Neural cell (in vitro differentiated cells): ENCODE results near the gene SLC25A11. TPM values are rescaled to one million over a fixed set of nuclear protein-coding genes. Genes with fewer than 3 reads are reported as not detected.

Experiments
- H2AFZ ChIP-seq: fragments of 200-600, 300-800 bp; sonication (generic), shearing (Covaris generic); 2 replicates; pipeline ENCODE4 v1.6.0; 2014; ENCODE audit warnings: low read depth, mild to moderate bottlenecking, antibody characterized with exemption, low read length, moderate library complexity
- H3F3A ChIP-seq: fragments of 200-600 bp; shearing (Covaris generic); 2 replicates; pipeline ENCODE4 v1.6.1; 2016; ENCODE audit warnings: mild to moderate bottlenecking, moderate library complexity, mixed read lengths, antibody characterized with exemption, low read length; ENCODE audit not compliant: insufficient read depth, poor library complexity, severe bottlenecking
- H3K27ac ChIP-seq: fragments of 200-600, 300-800 bp; sonication (generic), shearing (Covaris generic); 2 replicates; pipeline ENCODE4 v1.5.1; 2014; ENCODE audit warnings: mild to moderate bottlenecking, low read length, moderate library complexity
- H3K27me3 ChIP-seq: fragments of 300-800, 200-600 bp; sonication (generic), shearing (Covaris generic); 2 replicates; pipeline ENCODE4 v1.6.0; 2014; ENCODE audit warnings: mild to moderate bottlenecking, low read depth, low read length, moderate library complexity; ENCODE audit not compliant: insufficient read depth
- H3K36me3 ChIP-seq: fragments of 300-800, 200-600 bp; sonication (generic), shearing (Covaris generic); 2 replicates; pipeline ENCODE4 v1.5.1; 2014; ENCODE audit warnings: mild to moderate bottlenecking, antibody characterized with exemption, low read length, moderate library complexity; ENCODE audit not compliant: insufficient read depth
- H3K4me2 ChIP-seq: fragments of 300-800, 200-600 bp; sonication (generic), shearing (Covaris generic); 2 replicates; pipeline ENCODE4 v1.6.0; 2014; ENCODE audit warnings: mild to moderate bottlenecking, low read length
- H3K4me3 ChIP-seq: fragments of 300-800, 200-600 bp; sonication (generic), shearing (Covaris generic); 2 replicates; pipeline ENCODE4 v1.5.1; 2014; ENCODE audit warnings: mild to moderate bottlenecking, low read length, moderate library complexity
- H3K79me2 ChIP-seq: fragments of 200-600 bp; shearing (Covaris generic); replicated peaks from 2 replicates; pipeline ENCODE4 v1.6.0; 2014; ENCODE audit warnings: mild to moderate bottlenecking, low read length, moderate library complexity; ENCODE audit not compliant: insufficient read depth
- H3K9ac ChIP-seq: fragments of 300-800, 200-600 bp; sonication (generic), shearing (Covaris generic); 2 replicates; pipeline ENCODE4 v1.6.1; 2016; ENCODE audit warnings: mild to moderate bottlenecking, low read length, mixed read lengths
- H3K9me2 ChIP-seq: fragments of 200-600 bp; shearing (Covaris generic); 2 replicates; pipeline ENCODE4 v1.6.1; 2016; ENCODE audit warnings: mild to moderate bottlenecking, low read length, mixed read lengths; ENCODE audit not compliant: insufficient read depth
- H3K9me3 ChIP-seq: fragments of 200-600, 300-800 bp; sonication (generic), shearing (Covaris generic); 2 replicates; pipeline ENCODE4 v1.6.1; 2016; ENCODE audit warnings: mild to moderate bottlenecking, mixed run types, low read length, moderate library complexity, mixed read lengths
- H4K20me1 ChIP-seq: fragments of 200-600 bp; shearing (Covaris generic); 2 replicates; pipeline ENCODE4 v1.6.1; 2016; ENCODE audit warnings: mild to moderate bottlenecking, mixed run types; ENCODE audit not compliant: insufficient read depth
- EP300 ChIP-seq: fragments of 450-650 bp; conservative IDR thresholded peaks from 2 replicates; pipeline ENCODE4 v1.6.1; 2014; ENCODE audit warnings: antibody characterized with exemption, mild to moderate bottlenecking, moderate library complexity; ENCODE audit not compliant: poor library complexity, severe bottlenecking
- EZH2 ChIP-seq: fragments of 200-600, 300-800 bp; shearing (Covaris generic), sonication (generic); IDR thresholded peaks from 2 replicates; pipeline ENCODE4 v1.6.1; 2014; ENCODE audit warnings: antibody characterized with exemption, low read length, borderline replicate concordance, mild to moderate bottlenecking; ENCODE audit not compliant: insufficient read depth, poor library complexity, severe bottlenecking
- MXI1 ChIP-seq: fragments of 450-650 bp; conservative IDR thresholded peaks from 2 replicates; pipeline ENCODE4 v1.6.1; 2014; ENCODE audit warnings: antibody characterized with exemption, mild to moderate bottlenecking; ENCODE audit not compliant: poor library complexity, severe bottlenecking
- POLR2AphosphoS5 ChIP-seq: IDR thresholded peaks from 2 replicates; pipeline ENCODE4 v1.6.1; 2012
- RAD21 ChIP-seq: fragments of 450-650 bp; conservative IDR thresholded peaks from 2 replicates; pipeline ENCODE4 v1.6.1; 2014; ENCODE audit warnings: antibody characterized with exemption, mild to moderate bottlenecking, moderate library complexity
- SMC3 ChIP-seq: fragments of 450-650 bp; conservative IDR thresholded peaks from 2 replicates; pipeline ENCODE4 v1.6.1; 2014; ENCODE audit warnings: antibody characterized with exemption, mild to moderate bottlenecking, moderate library complexity; ENCODE audit not compliant: poor library complexity
- TAF1 ChIP-seq: IDR thresholded peaks from 2 replicates; pipeline ENCODE4 v1.6.1; 2012; ENCODE audit warnings: low read depth
- polyA plus RNA-seq: library from polyadenylated mRNA; depleted of rRNA; stranded (reverse); fragments of >200 nt; gene quantifications from 2 replicates; pipeline ENCODE4 v1.2.3, GENCODE V29; 2014
- TF ChIP-seq, protein P1 (sequence below): fragments of 450-650 bp; IDR thresholded peaks from 2 replicates; pipeline ENCODE4 v1.5.1; 2014; ENCODE audit warnings: antibody characterized with exemption, mild to moderate bottlenecking, moderate library complexity; ENCODE audit not compliant: poor library complexity, severe bottlenecking
- TF ChIP-seq, protein P2 (sequence below): IDR thresholded peaks from 2 replicates; pipeline ENCODE4 v1.6.1; 2012; ENCODE audit warnings: borderline replicate concordance

The SLC25A11 gene
- polyA plus RNA-seq, 1 donor from 2014 or later = 172 TPM

DNA sequence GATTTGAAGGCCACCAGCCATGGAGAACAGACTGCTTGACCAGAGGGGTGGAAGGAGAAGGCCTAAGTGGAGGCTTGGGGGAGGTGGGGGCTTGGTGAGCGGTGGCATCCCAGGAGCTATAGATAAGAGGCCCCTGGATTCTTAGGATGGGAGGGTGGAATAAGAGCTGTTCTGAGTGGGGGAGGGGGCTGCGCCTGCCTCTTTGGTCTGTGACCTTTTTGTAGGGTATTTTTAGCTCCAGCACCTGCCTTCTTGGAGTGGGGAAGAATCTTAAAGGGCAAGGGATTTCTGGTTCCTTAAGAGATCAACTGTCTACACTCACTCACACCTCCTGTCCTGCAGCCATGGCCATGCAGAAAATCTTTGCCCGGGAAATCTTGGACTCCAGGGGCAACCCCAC, 11.6 kb upstream of the SLC25A11 start:
- H3K36me3 ChIP-seq = no peaks in the 10 kb centered on the region
- H2AFZ ChIP-seq = no peak overlapping the region
- no peak overlapping the region for H3K4me3 ChIP-seq
- H3K79me2 ChIP-seq = peaks cover 2% of the 10 kb centered on the region
- H4K20me1 ChIP-seq = no peaks in the 10 kb centered on the region
- no peak overlapping the region for H3K9ac ChIP-seq
- TF ChIP-seq SMC3 (no peak), POLR2AphosphoS5 (no peak), TAF1 (no peak), MXI1 (no peak), EP300 (no peak), RAD21 (no peak), EZH2 (no peak)
- TF ChIP-seq, protein P1, sequence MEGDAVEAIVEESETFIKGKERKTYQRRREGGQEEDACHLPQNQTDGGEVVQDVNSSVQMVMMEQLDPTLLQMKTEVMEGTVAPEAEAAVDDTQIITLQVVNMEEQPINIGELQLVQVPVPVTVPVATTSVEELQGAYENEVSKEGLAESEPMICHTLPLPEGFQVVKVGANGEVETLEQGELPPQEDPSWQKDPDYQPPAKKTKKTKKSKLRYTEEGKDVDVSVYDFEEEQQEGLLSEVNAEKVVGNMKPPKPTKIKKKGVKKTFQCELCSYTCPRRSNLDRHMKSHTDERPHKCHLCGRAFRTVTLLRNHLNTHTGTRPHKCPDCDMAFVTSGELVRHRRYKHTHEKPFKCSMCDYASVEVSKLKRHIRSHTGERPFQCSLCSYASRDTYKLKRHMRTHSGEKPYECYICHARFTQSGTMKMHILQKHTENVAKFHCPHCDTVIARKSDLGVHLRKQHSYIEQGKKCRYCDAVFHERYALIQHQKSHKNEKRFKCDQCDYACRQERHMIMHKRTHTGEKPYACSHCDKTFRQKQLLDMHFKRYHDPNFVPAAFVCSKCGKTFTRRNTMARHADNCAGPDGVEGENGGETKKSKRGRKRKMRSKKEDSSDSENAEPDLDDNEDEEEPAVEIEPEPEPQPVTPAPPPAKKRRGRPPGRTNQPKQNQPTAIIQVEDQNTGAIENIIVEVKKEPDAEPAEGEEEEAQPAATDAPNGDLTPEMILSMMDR = no peak
- TF ChIP-seq, protein P2, sequence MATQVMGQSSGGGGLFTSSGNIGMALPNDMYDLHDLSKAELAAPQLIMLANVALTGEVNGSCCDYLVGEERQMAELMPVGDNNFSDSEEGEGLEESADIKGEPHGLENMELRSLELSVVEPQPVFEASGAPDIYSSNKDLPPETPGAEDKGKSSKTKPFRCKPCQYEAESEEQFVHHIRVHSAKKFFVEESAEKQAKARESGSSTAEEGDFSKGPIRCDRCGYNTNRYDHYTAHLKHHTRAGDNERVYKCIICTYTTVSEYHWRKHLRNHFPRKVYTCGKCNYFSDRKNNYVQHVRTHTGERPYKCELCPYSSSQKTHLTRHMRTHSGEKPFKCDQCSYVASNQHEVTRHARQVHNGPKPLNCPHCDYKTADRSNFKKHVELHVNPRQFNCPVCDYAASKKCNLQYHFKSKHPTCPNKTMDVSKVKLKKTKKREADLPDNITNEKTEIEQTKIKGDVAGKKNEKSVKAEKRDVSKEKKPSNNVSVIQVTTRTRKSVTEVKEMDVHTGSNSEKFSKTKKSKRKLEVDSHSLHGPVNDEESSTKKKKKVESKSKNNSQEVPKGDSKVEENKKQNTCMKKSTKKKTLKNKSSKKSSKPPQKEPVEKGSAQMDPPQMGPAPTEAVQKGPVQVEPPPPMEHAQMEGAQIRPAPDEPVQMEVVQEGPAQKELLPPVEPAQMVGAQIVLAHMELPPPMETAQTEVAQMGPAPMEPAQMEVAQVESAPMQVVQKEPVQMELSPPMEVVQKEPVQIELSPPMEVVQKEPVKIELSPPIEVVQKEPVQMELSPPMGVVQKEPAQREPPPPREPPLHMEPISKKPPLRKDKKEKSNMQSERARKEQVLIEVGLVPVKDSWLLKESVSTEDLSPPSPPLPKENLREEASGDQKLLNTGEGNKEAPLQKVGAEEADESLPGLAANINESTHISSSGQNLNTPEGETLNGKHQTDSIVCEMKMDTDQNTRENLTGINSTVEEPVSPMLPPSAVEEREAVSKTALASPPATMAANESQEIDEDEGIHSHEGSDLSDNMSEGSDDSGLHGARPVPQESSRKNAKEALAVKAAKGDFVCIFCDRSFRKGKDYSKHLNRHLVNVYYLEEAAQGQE = no peak
- H3K9me2 ChIP-seq = no peaks in the 10 kb centered on the region
- H3F3A ChIP-seq = no peaks in the 10 kb centered on the region
- no peak overlapping the region for H3K27ac ChIP-seq
- peaks cover 3% of the 10 kb centered on the region for H3K27me3 ChIP-seq
- H3K4me2 ChIP-seq = no peak overlapping the region
- no peaks in the 10 kb centered on the region for H3K9me3 ChIP-seq

DNA sequence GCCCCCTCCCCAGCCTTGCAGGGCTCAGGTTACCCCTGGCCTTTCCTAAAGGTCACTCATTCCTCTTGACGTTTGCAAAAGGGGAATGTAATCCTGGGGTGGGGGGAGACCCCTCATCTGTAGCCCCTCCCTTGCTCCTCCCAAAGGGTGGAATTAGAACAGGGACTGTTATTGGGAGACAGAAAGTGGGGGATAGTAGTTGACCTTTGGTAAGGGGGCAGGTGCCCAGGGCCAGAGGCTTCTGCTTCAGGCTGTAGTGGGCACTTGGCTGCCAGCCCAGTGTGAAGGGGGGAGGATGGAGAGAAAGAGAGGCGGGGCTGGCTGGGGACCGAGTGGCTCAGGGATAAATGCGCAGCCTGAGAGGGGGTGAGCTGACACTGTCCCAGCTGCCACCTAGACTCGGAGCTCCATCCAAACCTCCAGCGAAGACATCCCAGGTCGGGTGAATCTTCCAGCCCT, 10.9 kb upstream of the SLC25A11 start, which contains the start of gene ENO3:
Gene ENO3 (plus strand): TSS at position 374 of the 459 bp plus-strand sequence. CDS start 711 bp downstream, outside the sequence.
- Histone ChIP-seq H3K27me3 (peaks cover 3% of the 10 kb centered on the region), H3K36me3 (no peaks in the 10 kb centered on the region), H3K9me2 (no peaks in the 10 kb centered on the region), H3K4me3 (no peak within 1 kb of the TSS), H3K79me2 (peaks cover 2% of the 10 kb centered on the region), H3K9ac (no peak within 1 kb of the TSS), H3K4me2 (no peak within 1 kb of the TSS), H2AFZ (no peak within 1 kb of the TSS), H3F3A (no peaks in the 10 kb centered on the region), H4K20me1 (no peaks in the 10 kb centered on the region), H3K27ac (no peak within 1 kb of the TSS), H3K9me3 (no peaks in the 10 kb centered on the region)
- no peak for TF ChIP-seq POLR2AphosphoS5
- TF ChIP-seq SMC3 = no peak
- no peak for TF ChIP-seq EP300
- TF ChIP-seq, protein P1 = no peak
- TF ChIP-seq EZH2 = no peak
- TF ChIP-seq TAF1 = no peak
- TF ChIP-seq, protein P2 = no peak
- no peak for TF ChIP-seq RAD21
- no peak for TF ChIP-seq MXI1
